A673 (cell line): ENCODE measurements around the gene ALDOA. TPM values are rescaled to one million over a fixed set of nuclear protein-coding genes. Genes with fewer than 3 reads are reported as not detected.

Experiments
- BruUV-seq: library from RNA; stranded (reverse); fragments of 400-500 nt; replicated peaks from 2 replicates; lab custom pipeline; 2021; lab: Mats Ljungman, UMichigan
- CTCF ChIA-PET: fragments of 300-600 bp; sonication (Branson Sonifier 250); formaldehyde crosslinking; loops from one replicate; lab custom pipeline; 2022; ENCODE audit warnings: antibody characterized with exemption; lab: Charles Lee
- POLR2A ChIA-PET: fragments of 300-600 bp; sonication (Branson Sonifier 250); formaldehyde crosslinking; loops from one replicate; lab custom pipeline; 2022; ENCODE audit warnings: antibody characterized with exemption; ENCODE audit not compliant: low non-redundant PET; lab: Charles Lee
- DNase-seq: peaks from one replicate; pipeline ENCODE4 v3.0.0-alpha.2; 2015; ENCODE audit warnings: low spot score
- H3K27ac ChIP-seq: fragments of 200-600 bp; sonication (generic); 2 replicates; pipeline ENCODE4 v1.5.1; 2016; ENCODE audit warnings: mixed run types, low read depth, mild to moderate bottlenecking, mixed read lengths, antibody characterized with exemption, low read length; ENCODE audit not compliant: poor library complexity, severe bottlenecking
- H3K27me3 ChIP-seq: fragments of 200-600 bp; sonication (generic); replicated peaks from 2 replicates; pipeline ENCODE4 v1.6.1; 2017; ENCODE audit warnings: mixed run types, low read depth, mild to moderate bottlenecking, mixed read lengths, antibody characterized with exemption, low read length; ENCODE audit not compliant: insufficient read depth, poor library complexity
- H3K36me3 ChIP-seq: fragments of 200-600 bp; sonication (generic); 2 replicates; pipeline ENCODE4 v1.6.1; 2016; ENCODE audit warnings: mixed run types, mild to moderate bottlenecking, mixed read lengths, antibody characterized with exemption, low read length; ENCODE audit not compliant: insufficient read depth, poor library complexity, severe bottlenecking
- H3K4me1 ChIP-seq: fragments of 200-600 bp; sonication (generic); 2 replicates; pipeline ENCODE4 v1.6.1; 2017; ENCODE audit warnings: mixed run types, mild to moderate bottlenecking, mixed read lengths, antibody characterized with exemption, low read length; ENCODE audit not compliant: insufficient read depth, poor library complexity, severe bottlenecking
- H3K4me3 ChIP-seq: fragments of 200-600 bp; sonication (generic); 2 replicates; pipeline ENCODE4 v1.5.1; 2016; ENCODE audit warnings: low read depth, mixed run types, mild to moderate bottlenecking, mixed read lengths, low read length; ENCODE audit not compliant: poor library complexity, severe bottlenecking
- H3K9me3 ChIP-seq: fragments of 200-600 bp; sonication (generic); 2 replicates; pipeline ENCODE4 v1.6.1; 2016; ENCODE audit warnings: mixed run types, low read depth, mild to moderate bottlenecking, mixed read lengths, antibody characterized with exemption, low read length; ENCODE audit not compliant: poor library complexity, severe bottlenecking
- CTCF ChIP-seq: fragments of 300-800, 200-600 bp; sonication (generic); conservative IDR thresholded peaks from 2 replicates; pipeline ENCODE4 v1.5.1; 2017; ENCODE audit warnings: low read depth, mild to moderate bottlenecking, antibody characterized with exemption, low read length, moderate library complexity, mixed read lengths
- EZH2 ChIP-seq: fragments of 200-600 bp; sonication (generic); IDR thresholded peaks from 2 replicates; pipeline ENCODE4 v1.6.1; 2017; ENCODE audit warnings: borderline replicate concordance, low read depth, mild to moderate bottlenecking, mixed read lengths, antibody characterized with exemption, low read length; ENCODE audit not compliant: poor library complexity, severe bottlenecking
- intact Hi-C: fragments of 100-400 bp; cut with micrococcal nuclease; formaldehyde crosslinking; loops from one replicate; pipeline ENCODE4 v1.10.0; 2022; ENCODE audit not compliant: unreplicated experiment
- total RNA-seq: library from RNA; stranded (reverse); gene quantifications from 2 replicates; pipeline ENCODE4 v1.2.3, GENCODE V29; 2021

The ALDOA gene
- total RNA-seq, 1 experiment from 2014 or later: 1,729 TPM

GRCh38 chr16:30068750-30069610 is 3.4 kb downstream of the ALDOA start:
- TF ChIP-seq EZH2 (no peak), CTCF (peak; percentile 56)
- ChIA-PET CTCF (no interaction called here), POLR2A (interaction anchor here (0.8 kb wide), 1 partner anchor 11 kb away, joined by 4 read pairs; no protein-coding TSS in a partner anchor)
- intact Hi-C loops: loop anchor here (10.0 kb wide), 1 partner anchor 626 kb away; the partner anchor contains the start of gene SRCAP
- DNase-seq: peak; percentile 54
- H3K27me3 ChIP-seq: no peaks in the 10 kb centered on the region
- BruUV-seq: no TSS peak
- H3K9me3 ChIP-seq: no peaks in the 10 kb centered on the region
- peak overlapping the region; percentile 6 for H3K27ac ChIP-seq
- H3K36me3 ChIP-seq: peaks cover 65% of the 10 kb centered on the region
- peaks cover 32% of the 10 kb centered on the region for H3K4me1 ChIP-seq
- no peak overlapping the region for H3K4me3 ChIP-seq

- H3K4me3 ChIP-seq: no peak overlapping the region
- DNase-seq: peak; percentile 56
- peaks cover 65% of the 10 kb centered on the region for H3K36me3 ChIP-seq
- peaks cover 28% of the 10 kb centered on the region for H3K4me1 ChIP-seq
- TF ChIP-seq CTCF (no peak), EZH2 (no peak)
- H3K27me3 ChIP-seq: no peaks in the 10 kb centered on the region
- intact Hi-C loops: loop anchor here (10.0 kb wide), 1 partner anchor 625 kb away; the partner anchor contains the start of gene SRCAP
- no peaks in the 10 kb centered on the region for H3K9me3 ChIP-seq
- no TSS peak for BruUV-seq
- H3K27ac ChIP-seq: no peak overlapping the region
- CTCF ChIA-PET: interaction anchor here (0.7 kb wide), 1 partner anchor 42 kb away, joined by 3 read pairs; no protein-coding TSS in a partner anchor
- POLR2A ChIA-PET: interaction anchor here (0.8 kb wide), 1 partner anchor 12 kb away, joined by 4 read pairs; no protein-coding TSS in a partner anchor
Observed at GRCh38 chr16:30069611-30070462, 4.3 kb downstream of the ALDOA start.

- Histone ChIP-seq H3K4me1 (peaks cover 31% of the 10 kb centered on the region), H3K36me3 (peaks cover 65% of the 10 kb centered on the region), H3K27ac (no peak overlapping the region), H3K27me3 (no peaks in the 10 kb centered on the region), H3K4me3 (no peak overlapping the region), H3K9me3 (no peaks in the 10 kb centered on the region)
- intact Hi-C loops: no loop called here
- CTCF ChIA-PET: interaction anchor here (0.7 kb wide), 1 partner anchor 41 kb away, joined by 3 read pairs; no protein-coding TSS in a partner anchor
- no peak for TF ChIP-seq CTCF
- TF ChIP-seq EZH2: no peak
- no peak for DNase-seq
- POLR2A ChIA-PET: no interaction called here
- no TSS peak for BruUV-seq
Observed at GRCh38 chr16:30070490-30070889, 4.9 kb downstream of the ALDOA start.
